ENCODE measurements around the gene FMN1.

The FMN1 gene

GRCh38 chr15:33211176-33211808 lies 16.8 kb upstream of the FMN1 start:
- peak; percentile 21; the same call in 1 of the 2 replicates for TF ChIP-seq CTCF (IDR thresholded peaks at IDR 0.05; ENCODE audit: low read depth, low read length)
- peak; percentile 93 for DNase-seq
- H3K9me3 ChIP-seq: no peaks in the 10 kb centered on the region
- H3K4me3 ChIP-seq (ENCODE audit: low read depth, low read length): no peak overlapping the region
- peaks cover 34% of the 10 kb centered on the region for H3K4me1 ChIP-seq
- no peaks in the 10 kb centered on the region for H3K36me3 ChIP-seq
- H3K27me3 ChIP-seq: no peaks in the 10 kb centered on the region

GRCh38 chr15:33209575-33210481 lies 15.3 kb upstream of the FMN1 start:
- Histone ChIP-seq H3K4me3 (ENCODE audit: low read depth, low read length) (no peak overlapping the region), H3K9me3 (no peaks in the 10 kb centered on the region), H3K27me3 (no peaks in the 10 kb centered on the region), H3K36me3 (no peaks in the 10 kb centered on the region), H3K4me1 (peaks cover 34% of the 10 kb centered on the region)
- no peak for TF ChIP-seq CTCF (IDR thresholded peaks at IDR 0.05; ENCODE audit: low read depth, low read length)
- DNase-seq: peak; percentile 39

- Histone ChIP-seq H3K27me3 (no peaks in the 10 kb centered on the region), H3K36me3 (no peaks in the 10 kb centered on the region), H3K4me3 (ENCODE audit: low read depth, low read length) (no peak overlapping the region), H3K4me1 (peaks cover 33% of the 10 kb centered on the region), H3K9me3 (no peaks in the 10 kb centered on the region)
- no peak for TF ChIP-seq CTCF (IDR thresholded peaks at IDR 0.05; ENCODE audit: low read depth, low read length)
- no peak for DNase-seq
Observed at GRCh38 chr15:33207646-33208045, 13.1 kb upstream of the FMN1 start.

GRCh38 chr15:33206366-33206765 lies 11.9 kb upstream of the FMN1 start:
- no peak for TF ChIP-seq CTCF (IDR thresholded peaks at IDR 0.05; ENCODE audit: low read depth, low read length)
- DNase-seq: no peak
- Histone ChIP-seq H3K4me1 (peaks cover 31% of the 10 kb centered on the region), H3K9me3 (no peaks in the 10 kb centered on the region), H3K4me3 (ENCODE audit: low read depth, low read length) (no peak overlapping the region), H3K27me3 (no peaks in the 10 kb centered on the region), H3K36me3 (no peaks in the 10 kb centered on the region)

GRCh38 chr15:33204926-33205325 lies 10.4 kb upstream of the FMN1 start:
- Histone ChIP-seq H3K9me3 (no peaks in the 10 kb centered on the region), H3K4me3 (ENCODE audit: low read depth, low read length) (no peak overlapping the region), H3K36me3 (no peaks in the 10 kb centered on the region), H3K4me1 (peaks cover 27% of the 10 kb centered on the region), H3K27me3 (no peaks in the 10 kb centered on the region)
- no peak for DNase-seq
- no peak for TF ChIP-seq CTCF (IDR thresholded peaks at IDR 0.05; ENCODE audit: low read depth, low read length)

GRCh38 chr15:33204087-33204486 lies 9.6 kb upstream of the FMN1 start:
- no peak for DNase-seq
- Histone ChIP-seq H3K36me3 (no peaks in the 10 kb centered on the region), H3K4me1 (peaks cover 21% of the 10 kb centered on the region), H3K4me3 (ENCODE audit: low read depth, low read length) (no peak overlapping the region), H3K27me3 (no peaks in the 10 kb centered on the region), H3K9me3 (no peaks in the 10 kb centered on the region)
- no peak for TF ChIP-seq CTCF (IDR thresholded peaks at IDR 0.05; ENCODE audit: low read depth, low read length)
